ENCODE results near the gene TP53.

Gene TP53

DNA sequence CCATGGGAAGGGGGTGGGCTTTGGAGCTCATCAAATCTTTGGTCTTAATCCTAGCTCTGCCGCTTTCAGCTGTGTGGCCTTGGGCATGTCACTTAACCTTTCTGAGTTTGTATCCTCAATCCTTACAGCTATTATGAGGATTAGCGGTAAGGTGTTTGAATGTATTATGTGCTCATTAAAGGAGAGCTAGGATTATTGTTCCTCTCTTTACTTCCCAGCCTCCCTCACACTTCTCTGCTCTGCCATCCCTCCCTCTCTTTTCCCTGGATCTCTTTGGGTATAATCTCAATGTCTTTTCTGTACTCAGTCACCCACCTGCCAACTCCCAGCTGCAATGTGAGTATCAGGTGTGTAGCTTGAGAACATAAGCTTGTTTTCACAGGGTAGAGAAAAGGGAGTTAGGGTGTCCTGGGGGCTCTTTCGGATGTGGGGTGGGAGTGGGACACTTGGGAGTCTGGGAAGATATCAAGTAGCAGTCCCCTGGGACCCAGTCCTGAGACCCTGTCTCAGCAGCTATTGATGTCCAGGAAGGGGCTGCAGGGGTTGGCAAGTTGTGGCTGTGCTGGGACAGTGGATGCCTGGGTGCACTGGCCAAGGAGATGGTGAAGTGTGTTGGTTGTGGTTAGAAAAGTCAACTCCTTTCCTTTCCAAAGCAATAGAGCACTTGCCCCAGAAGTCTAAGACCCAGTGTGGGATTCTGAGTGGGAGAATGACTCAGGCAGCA lies 19.5 kb upstream of the TP53 start:
- no peak for DNase-seq

DNA sequence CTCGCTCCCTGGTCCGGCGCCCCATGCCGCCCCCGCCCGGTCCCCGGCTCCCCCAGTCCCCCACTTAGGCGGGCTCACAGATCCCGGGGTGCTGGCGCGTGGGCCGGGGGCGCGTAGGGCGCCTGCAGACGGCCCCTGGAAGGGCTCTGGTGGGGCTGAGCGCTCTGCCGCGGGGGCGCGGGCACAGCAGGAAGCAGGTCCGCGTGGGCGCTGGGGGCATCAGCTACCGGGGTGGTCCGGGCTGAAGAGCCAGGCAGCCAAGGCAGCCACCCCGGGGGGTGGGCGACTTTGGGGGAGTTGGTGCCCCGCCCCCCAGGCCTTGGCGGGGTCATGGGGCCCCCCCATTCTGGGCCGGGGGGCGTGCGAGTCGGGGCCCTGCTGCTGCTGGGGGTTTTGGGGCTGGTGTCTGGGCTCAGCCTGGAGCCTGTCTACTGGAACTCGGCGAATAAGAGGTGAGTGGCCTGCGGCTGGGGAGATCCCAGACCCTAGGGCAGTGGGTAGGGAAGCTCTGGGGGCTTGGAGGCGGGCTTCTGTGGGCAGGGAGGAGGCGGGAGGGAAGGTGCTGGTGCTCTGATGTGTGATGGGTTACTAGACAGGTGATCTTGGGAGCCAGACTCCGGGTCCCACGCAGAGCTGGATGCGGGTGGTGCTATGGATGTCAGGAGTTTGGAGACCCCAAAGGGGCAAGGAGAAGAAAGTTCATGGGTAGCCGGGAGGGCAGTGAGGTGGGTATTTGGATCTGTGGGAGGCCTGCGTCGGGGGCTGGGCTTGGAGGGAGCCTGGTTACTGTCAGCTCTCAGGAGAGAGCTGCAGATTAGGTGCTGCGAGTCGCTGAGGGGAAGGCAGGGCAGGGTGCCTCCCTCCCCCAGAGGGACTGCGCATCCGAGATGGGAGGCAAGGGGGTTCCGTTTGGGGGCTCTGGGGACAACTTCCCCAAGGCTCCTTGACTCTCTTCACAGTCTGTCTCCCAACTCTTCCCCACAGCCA lies 18.3 kb upstream of the TP53 start:
- DNase-seq: no peak

DNA sequence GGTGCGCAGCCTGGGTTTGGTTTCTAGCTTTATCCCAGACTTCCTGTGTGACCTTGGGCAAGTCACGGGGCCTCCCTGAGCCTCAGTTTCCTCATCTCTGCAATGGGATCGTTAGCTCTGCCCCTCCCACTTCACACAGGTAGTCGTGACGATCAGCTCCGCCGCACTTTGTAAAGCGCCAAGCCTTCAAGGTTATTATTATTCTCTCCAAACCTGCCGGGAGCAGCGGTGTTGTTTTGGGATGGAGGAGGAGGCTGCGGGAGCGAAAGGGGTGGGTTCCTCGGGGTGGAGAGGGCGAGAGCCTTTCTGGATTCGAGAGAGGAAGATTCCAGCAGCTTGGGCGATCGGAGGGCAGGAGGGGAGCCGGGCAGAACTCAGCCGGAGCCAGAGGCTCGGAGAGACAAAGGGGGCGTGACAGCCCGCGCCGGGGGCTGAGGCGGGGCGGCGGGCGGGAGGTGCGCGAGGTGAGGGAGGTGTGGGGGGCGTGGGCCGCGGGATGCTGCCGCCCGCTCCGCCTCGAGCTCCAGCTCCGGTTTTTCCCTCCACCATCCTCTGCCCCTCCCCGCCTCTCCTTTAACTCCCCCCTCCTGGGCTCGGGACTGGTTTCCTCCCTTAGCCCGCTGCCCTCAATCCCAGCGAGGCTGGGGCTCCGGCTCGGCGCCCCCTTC lies 17.4 kb upstream of the TP53 start, which contains the start of gene EFNB3:
TSS of gene EFNB3 (plus strand) at position 602 of the 668 bp plus-strand sequence. CDS start 397 bp downstream, outside the sequence.
- DNase-seq: no peak

DNA sequence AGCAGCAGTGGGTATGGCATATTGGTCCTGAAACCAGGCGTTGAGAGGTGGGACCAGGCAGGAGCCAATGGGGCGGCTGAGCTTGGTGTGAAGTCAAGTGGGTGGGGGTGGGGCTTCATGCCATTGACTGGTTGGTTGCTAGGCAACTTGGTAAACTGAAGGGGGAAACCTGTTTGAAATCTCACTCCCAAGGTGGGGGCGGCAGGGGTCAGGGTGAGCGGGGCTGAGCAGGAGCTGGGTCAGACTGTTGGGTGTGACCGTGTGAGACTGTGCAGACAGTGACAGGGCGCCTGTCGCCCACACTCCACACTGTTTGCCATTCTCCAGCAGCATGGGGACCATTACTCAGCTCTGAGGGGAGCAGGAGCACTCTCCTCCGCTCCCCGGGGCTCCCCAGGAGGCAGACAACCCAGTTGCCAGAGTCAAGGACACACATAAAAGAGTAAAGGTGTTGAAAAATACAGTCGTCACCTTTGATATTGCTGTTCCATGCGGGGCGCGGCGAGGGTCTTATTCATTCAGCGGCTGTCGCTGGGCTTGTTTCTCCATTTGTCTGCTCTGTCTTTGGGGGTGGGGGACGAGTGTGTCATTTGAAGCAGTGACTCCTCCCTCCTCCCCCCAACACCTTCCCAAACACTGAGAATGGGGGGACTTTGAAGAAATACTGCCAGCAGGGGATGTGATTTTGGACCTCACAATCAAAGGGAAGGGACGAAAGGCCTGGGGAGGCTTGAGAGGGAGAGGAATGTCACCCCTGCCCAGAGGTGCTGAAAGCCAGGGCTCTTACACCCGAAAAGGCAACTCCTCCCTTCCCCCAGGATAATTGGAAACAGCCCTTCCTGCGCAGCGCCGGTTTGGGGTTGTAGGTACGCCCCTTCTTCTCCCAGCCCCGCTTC lies 16.5 kb upstream of the TP53 start:
- no peak for DNase-seq

DNA sequence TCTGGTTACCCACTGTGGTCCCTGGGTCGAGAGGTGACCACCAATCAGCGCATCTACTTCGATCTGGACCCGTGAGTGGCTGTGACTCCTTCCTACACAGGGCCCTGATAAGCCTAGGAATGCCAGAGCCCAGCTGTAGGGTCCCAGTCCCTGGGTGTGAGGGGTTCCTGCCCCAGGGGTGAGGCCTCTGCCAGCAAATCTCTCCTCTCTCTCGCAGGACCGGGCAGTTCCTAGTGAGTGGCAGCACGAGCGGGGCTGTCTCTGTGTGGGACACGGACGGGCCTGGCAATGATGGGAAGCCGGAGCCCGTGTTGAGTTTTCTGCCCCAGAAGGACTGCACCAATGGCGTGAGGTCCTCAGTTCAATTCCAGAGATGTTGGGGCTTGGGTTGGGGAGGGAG lies 15.5 kb upstream of the TP53 start:
- DNase-seq: no peak

DNA sequence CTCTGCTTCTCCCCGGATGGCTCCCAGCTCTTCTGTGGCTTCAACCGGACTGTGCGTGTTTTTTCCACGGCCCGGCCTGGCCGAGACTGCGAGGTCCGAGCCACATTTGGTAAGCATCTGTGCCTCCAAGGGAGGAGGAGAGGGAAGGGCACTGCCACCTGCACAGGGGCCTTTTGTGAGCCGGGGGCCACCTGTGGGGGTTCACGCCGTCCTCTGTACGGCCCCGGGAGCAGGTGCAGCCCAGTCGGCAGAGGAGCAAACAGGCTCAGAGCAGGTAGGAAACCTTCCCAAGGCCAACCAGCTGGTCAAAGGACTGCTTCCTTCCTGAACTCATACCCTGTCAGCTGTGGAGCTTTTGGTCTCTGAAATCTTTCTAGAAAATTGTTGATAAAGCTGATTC lies 14.4 kb upstream of the TP53 start:
- DNase-seq: no peak

DNA sequence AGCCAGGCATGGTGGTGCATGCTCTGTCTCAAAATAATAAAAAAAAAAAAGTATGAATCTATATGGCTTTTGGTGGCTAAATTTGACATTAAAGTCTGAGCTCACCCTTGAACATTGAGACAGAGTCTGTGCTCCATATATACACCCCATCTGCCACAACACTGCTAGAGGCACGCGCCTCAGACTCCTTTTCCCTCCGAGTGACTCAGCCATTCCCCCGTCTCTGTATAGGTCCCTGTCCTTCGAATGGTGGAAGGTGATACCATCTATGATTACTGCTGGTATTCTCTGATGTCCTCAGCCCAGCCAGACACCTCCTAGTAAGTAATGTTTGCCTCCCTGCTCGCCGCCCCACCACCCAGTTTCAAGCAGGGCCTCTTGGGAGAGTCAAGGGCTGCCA lies 13.2 kb upstream of the TP53 start:
- DNase-seq: no peak

DNA sequence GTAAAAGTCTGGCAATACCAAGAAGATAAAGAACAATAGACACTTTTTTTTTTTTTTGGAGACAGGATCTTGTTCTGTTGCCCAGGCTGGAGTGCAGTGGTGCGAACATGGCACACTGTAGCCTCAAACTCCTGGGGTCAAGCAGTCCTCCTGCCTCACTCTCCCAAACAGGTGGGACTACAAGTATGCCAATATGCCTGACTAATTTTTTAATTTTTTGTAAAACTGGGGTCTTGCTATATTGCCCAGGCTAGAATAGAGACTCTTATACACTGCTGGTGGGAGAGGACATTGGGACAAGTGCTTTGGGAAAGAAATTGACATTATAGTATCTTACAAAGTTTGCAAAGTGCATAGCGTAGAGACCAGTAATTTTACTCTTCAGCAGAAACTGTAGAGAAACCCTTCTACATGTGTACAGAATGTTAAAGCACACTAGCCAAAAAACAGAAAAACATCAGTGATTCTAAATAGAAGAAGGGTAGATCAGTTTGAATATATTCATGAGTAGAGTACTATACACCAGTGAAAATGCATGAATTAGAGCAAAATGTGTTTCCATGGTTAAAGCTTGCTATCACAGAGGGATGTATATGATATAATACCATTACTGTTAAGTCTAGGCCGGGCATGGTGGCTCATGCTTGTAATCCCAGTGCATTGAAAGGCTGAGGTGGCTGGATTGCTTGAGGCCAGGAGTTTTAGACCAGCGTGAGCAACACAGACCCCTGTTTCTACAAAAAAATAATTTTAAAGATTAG lies 10.7 kb upstream of the TP53 start:
- no peak for DNase-seq

DNA sequence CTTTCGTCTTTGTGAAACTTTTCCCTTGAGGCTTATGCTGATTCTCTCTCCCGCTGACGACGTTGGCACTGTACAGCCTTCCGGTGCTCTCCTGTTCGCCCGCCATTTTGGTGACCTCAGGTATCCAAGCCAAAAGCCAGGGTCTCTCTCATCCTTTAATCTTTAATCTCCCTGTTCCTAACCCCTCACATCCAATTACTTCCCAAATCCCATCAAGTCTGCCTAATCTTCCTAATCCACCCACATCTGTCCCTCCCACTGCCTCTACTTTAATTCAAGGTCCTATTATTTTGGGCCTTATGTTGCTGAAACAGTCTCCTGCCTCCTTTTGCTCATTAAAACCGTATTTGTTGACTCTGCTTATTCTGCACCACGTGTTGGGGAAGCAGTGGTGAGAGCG lies 8.3 kb upstream of the TP53 start:
- no peak for DNase-seq

DNA sequence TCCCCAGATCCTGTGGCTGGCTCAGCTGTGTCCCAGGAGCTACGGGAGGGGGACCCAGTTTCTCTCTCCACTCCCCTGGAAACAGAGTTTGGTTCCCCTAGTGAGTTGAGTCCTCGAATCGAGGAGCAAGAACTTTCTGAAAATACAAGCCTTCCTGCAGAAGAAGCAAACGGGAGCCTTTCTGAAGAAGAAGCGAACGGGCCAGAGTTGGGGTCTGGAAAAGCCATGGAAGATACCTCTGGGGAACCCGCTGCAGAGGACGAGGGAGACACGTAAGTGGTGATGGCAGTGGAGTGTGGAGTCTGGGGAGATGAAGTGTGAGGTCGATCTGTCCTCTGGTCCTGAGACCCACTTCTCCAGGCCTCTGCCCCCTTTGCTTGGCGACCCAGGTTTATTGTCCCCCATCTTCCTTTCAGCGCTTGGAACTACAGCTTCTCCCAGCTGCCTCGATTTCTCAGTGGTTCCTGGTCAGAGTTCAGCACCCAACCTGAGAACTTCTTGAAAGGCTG lies 1.6 kb upstream of the TP53 start:
- no peak for DNase-seq

DNA sequence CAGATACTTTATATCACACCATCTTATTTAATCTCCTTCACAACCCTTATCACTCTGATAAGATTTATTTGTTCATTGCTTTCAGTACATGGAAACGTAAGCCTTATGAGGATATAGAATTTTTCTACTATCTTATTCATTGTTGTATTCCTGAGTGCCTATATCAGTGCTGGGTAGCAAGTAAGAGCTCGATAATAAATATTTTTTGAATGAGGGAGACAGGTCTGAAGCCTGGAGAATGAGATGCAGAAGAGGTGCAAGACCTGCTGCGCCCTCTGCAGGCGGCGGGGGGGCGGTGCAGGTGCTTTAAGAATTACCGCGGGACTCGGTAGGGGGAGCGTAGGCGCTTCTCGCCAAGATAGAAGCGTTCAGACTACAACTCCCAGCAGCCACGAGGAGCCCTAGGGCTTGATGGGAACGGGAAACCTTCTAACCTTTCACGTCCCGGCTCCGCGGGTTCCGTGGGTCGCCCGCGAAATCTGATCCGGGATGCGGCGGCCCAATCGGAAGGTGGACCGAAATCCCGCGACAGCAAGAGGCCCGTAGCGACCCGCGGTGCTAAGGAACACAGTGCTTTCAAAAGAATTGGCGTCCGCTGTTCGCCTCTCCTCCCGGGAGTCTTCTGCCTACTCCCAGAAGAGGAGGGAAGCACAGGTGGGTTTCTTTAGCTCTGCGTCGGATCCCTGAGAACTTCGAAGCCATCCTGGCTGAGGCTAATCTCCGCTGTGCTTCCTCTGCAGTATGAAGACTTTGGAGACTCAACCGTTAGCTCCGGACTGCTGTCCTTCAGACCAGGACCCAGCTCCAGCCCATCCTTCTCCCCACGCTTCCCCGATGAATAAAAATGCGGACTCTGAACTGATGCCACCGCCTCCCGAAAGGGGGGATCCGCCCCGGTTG lies 868 bp upstream of the TP53 start, which contains the start of gene WRAP53:
TSS of gene WRAP53 (plus strand) at position 570 of the 900 bp plus-strand sequence. CDS start at position 742, 172 bp downstream.
- DNase-seq: peak; percentile 97

DNA sequence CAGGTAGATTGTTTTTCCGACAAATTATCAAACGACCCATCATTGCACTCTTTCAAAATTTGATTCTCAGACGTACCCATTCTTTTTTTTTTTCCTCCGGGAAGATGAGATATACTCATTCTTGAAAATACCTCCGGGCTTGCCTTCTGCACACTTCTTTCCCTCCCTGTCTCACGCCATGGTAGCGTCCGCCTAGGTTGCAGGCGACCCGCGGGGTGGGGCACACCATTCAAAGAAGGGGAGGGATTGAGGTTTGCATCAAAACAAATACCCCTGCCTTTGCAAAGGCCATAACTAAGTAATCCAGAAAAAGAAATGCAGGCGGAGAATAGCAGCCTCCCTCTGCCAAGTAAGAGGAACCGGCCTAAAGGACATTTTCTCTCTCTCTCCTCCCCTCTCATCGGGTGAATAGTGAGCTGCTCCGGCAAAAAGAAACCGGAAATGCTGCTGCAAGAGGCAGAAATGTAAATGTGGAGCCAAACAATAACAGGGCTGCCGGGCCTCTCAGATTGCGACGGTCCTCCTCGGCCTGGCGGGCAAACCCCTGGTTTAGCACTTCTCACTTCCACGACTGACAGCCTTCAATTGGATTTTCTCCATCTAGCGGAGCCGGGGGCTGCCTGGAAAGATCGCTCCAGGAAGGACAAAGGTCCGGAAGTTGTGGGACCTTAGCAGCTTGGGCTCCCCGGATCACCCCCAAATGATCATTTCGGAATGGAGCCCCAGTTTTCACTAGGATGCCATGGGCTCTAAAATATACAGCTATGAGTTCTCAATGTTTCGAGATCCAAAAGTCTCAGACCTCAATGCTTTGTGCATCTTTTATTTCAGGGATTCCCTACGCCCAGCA lies 843 bp downstream of the TP53 start:
- peak; percentile 78 for DNase-seq

DNA sequence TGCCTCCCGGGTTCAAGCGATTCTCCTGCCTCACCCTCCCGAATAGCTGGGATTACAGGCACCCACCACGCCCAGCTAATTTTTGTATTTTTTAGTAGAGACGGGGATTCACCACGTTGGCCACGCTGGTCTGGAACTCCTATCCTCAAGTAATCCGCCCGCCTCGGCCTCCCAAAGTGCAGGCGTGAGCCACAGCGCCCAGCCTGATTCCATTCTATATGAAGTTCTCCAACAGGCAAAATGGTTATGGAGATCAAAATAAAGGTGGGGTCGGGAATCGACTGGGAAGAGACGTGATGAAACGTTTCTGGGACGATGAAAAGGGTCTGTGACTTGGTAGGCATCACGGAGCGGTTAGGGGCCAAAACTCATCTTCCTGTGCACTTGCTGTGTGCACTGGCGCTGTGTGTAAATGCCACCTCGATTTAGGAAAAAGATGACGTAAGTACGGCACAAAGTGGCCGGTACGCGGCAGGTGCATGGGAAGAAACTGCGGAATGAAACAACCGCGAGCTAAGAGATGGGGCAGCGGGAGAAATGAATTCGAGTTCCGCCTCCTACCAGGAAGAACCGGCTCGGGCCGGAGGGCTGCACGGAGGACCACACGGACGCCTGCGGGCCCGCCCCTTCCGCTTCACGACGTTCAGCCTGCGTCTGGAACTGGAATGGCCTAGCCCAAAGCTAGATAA lies 1.6 kb downstream of the TP53 start:
- peak; percentile 77 for DNase-seq

DNA sequence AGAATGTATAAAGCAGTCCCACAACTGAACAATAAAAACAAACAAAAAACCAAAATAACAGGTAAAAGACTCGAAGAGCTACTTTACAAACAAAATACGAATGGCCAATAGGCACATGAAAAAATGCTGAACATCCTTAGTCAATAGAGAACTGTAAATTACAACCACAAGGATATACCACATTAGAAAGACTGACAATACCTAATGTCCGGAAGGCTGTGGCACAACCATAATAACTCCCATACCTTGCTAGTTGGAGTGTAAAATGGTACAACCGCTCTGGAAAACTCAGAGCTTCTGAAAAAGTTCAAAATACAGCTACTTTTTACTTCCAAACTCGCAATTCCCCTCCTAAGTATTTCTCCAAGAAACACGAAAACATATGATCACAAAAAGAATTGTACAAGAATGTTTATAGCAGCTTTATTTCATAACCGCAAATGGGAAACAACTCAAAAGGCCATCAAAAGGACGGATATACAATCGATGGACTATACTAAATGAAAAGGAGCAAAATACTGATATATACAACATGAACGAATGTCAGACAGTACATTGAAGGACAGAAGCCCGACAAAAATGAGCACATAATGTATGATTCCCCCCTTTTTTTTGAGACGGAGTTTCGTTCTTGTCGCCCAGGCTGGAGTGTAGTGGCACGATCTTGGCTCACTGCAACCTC lies 2.3 kb downstream of the TP53 start:
- no peak for DNase-seq

DNA sequence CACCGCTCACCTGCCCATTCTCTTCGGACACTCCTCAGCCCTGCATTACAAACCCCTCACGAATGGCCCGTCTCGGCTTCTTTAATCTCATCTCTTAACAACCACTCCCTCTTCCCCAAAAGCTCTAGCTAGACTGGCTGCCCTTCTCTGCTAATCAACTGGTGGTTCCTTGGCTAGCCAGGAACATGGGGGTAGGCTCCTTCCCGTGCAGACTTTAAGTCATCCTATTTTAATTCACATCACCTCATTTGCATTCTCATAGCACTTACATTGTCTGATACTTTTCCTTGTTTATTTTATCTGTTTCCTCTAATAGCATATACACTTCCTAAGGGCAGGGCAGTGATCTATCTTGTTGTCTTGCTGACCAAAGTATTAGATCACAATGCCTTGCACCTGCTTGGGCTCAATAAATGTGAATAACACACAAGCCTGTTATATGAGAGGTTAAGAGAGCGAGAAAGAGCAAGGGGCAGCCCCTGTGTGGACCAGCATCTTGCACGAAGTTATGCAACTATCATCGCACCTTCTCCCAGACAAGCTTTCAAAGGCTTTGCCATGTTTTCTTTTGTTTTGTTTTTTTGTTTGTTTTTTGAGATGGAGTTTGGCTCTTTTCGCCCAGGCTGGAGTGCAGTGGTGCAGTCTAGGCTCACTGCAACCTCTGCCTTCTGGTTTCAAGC lies 9.8 kb downstream of the TP53 start:
- no peak for DNase-seq

DNA sequence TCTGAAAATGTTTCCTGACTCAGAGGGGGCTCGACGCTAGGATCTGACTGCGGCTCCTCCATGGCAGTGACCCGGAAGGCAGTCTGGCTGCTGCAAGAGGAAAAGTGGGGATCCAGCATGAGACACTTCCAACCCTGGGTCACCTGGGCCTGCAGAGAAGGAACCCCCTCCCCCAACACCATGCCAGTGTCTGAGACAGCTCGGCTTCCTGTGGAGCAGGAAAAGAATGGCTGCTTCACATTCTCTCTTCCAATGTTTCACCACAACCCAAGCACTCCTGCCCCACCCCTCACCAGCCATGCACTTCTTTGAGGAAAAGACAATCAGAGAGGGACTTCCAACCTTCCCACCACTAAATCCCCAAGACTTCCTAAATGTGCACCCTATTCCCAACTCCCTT lies 10.8 kb downstream of the TP53 start:
- no peak for DNase-seq

DNA sequence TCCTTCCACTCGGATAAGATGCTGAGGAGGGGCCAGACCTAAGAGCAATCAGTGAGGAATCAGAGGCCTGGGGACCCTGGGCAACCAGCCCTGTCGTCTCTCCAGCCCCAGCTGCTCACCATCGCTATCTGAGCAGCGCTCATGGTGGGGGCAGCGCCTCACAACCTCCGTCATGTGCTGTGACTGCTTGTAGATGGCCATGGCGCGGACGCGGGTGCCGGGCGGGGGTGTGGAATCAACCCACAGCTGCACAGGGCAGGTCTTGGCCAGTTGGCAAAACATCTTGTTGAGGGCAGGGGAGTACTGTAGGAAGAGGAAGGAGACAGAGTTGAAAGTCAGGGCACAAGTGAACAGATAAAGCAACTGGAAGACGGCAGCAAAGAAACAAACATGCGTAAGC lies 12.4 kb downstream of the TP53 start:
- no peak for DNase-seq

Measured in NCI-H446 treated with DMSO at 0.1 percent for 48 hours (cell line).